SU-DHL-6 (cell line): Measurements from ENCODE around the gene TATDN2.

Experiments
- CTCF ChIP-seq: fragments of 200-600 bp; sonication (generic); IDR thresholded peaks from one replicate; pipeline ENCODE4 v1.5.1; 2017; ENCODE audit warnings: antibody characterized with exemption, mild to moderate bottlenecking, low read length, moderate library complexity; ENCODE audit not compliant: insufficient read depth, poor library complexity, severe bottlenecking
- EZH2phosphoT487 ChIP-seq: fragments of 200-600 bp; sonication (generic), shearing (Covaris generic); conservative IDR thresholded peaks from 2 replicates; pipeline ENCODE4 v1.6.1; 2018; ENCODE audit warnings: mild to moderate bottlenecking, antibody characterized with exemption, low read length, moderate library complexity, mixed read lengths

GRCh38 chr3:10232137-10232536, 16.1 kb upstream of the TATDN2 start:
- TF ChIP-seq CTCF, result no peak
- TF ChIP-seq EZH2phosphoT487, result no peak
